HG03460 (cell line): ENCODE measurements around the gene ZEB1.

ENCODE experiments used
- ATAC-seq: cut with Tn5 transposase; IDR thresholded peaks from one replicate; pipeline ENCODE4 v1.9.1; 2021; ENCODE audit not compliant: unreplicated experiment

ZEB1 gene

GRCh38 chr10:31318854-31319601 is at the start of gene ZEB1:
ZEB1 (plus strand) TSS chr10:31319216; CDS start chr10:31319235, 19 bp downstream.
- peak; percentile 36 for ATAC-seq

GRCh38 chr10:31270954-31271353 is 48.1 kb upstream of the ZEB1 start:
- ATAC-seq = no peak

- no peak for ATAC-seq
Measured at GRCh38 chr10:31272841-31273240, 46.2 kb upstream of the ZEB1 start.

- ATAC-seq = no peak
Measured at GRCh38 chr10:31273789-31274188, 45.2 kb upstream of the ZEB1 start.

GRCh38 chr10:31274310-31274709 is 44.7 kb upstream of the ZEB1 start:
- ATAC-seq = no peak

- ATAC-seq = no peak
Measured at GRCh38 chr10:31278279-31278941, 40.6 kb upstream of the ZEB1 start.

- ATAC-seq = no peak
Measured at GRCh38 chr10:31280972-31281371, 38.0 kb upstream of the ZEB1 start.

- ATAC-seq = no peak
Measured at GRCh38 chr10:31288001-31288400, 31.0 kb upstream of the ZEB1 start.

GRCh38 chr10:31288962-31289361 is 30.1 kb upstream of the ZEB1 start:
- no peak for ATAC-seq

- no peak for ATAC-seq
Measured at GRCh38 chr10:31290386-31290785, 28.6 kb upstream of the ZEB1 start.

GRCh38 chr10:31291123-31291522 is 27.9 kb upstream of the ZEB1 start:
- ATAC-seq = no peak

GRCh38 chr10:31294558-31294957 is 24.5 kb upstream of the ZEB1 start:
- ATAC-seq = no peak

GRCh38 chr10:31296754-31297153 is 22.3 kb upstream of the ZEB1 start:
- no peak for ATAC-seq

GRCh38 chr10:31299119-31299518 is 19.9 kb upstream of the ZEB1 start:
- ATAC-seq = no peak

GRCh38 chr10:31303212-31303611 is 15.8 kb upstream of the ZEB1 start:
- no peak for ATAC-seq

GRCh38 chr10:31304291-31304970 is 14.6 kb upstream of the ZEB1 start:
- no peak for ATAC-seq

- no peak for ATAC-seq
Measured at GRCh38 chr10:31313396-31313795, 5.6 kb upstream of the ZEB1 start.

- no peak for ATAC-seq
Measured at GRCh38 chr10:31314256-31315150, 4.5 kb upstream of the ZEB1 start.

- ATAC-seq = no peak
Measured at GRCh38 chr10:31315453-31315852, 3.6 kb upstream of the ZEB1 start.

GRCh38 chr10:31317171-31317570 is 1.8 kb upstream of the ZEB1 start:
- no peak for ATAC-seq
